Ectodermal cell (in vitro differentiated cells): ENCODE measurements around the gene SMARCA4.

Source experiments
- H3K27ac ChIP-seq: 2 replicates; pipeline ENCODE4 v1.7.0; 2013; ENCODE audit warnings: mild to moderate bottlenecking, low read depth, low read length; ENCODE audit not compliant: insufficient read depth, poor library complexity, severe bottlenecking
- H3K27me3 ChIP-seq: 2 replicates; pipeline ENCODE4 v1.7.0; 2013; ENCODE audit warnings: mild to moderate bottlenecking, low read length; ENCODE audit not compliant: insufficient read depth, control insufficient read depth, poor library complexity, severe bottlenecking
- H3K36me3 ChIP-seq: one replicate; pipeline ENCODE4 v1.7.0; 2013; ENCODE audit warnings: low read length; ENCODE audit not compliant: control insufficient read depth, insufficient read depth
- H3K4me1 ChIP-seq: one replicate; pipeline ENCODE4 v1.7.0; 2013; ENCODE audit warnings: low read length; ENCODE audit not compliant: control insufficient read depth, insufficient read depth
- H3K4me3 ChIP-seq: 2 replicates; pipeline ENCODE4 v1.7.0; 2013; ENCODE audit warnings: low read depth, low read length, control low read depth; ENCODE audit not compliant: insufficient read depth
- H3K9me3 ChIP-seq: 2 replicates; pipeline ENCODE4 v1.7.0; 2013; ENCODE audit warnings: mild to moderate bottlenecking, low read length, moderate library complexity; ENCODE audit not compliant: control insufficient read depth
- WGBS, 2 experiments: methylation state at CpG; one replicate each; pipeline ENCODE4 v1.1.7; 2013; ENCODE audit warnings: missing lambda C conversion rate in 2 of 2; 5-methylcytosine and 5-hydroxymethylcytosine counted together

SMARCA4 gene

GRCh38 chr19:10963865-10964264 lies 3.0 kb downstream of the SMARCA4 start:
- H3K4me1 ChIP-seq = peaks cover 6% of the 10 kb centered on the region
- H3K36me3 ChIP-seq = no peaks in the 10 kb centered on the region
- H3K4me3 ChIP-seq = no peak overlapping the region
- H3K27me3 ChIP-seq = no peaks in the 10 kb centered on the region
- H3K9me3 ChIP-seq = no peaks in the 10 kb centered on the region
- no peak overlapping the region for H3K27ac ChIP-seq
- 91 to 95% methylated on average over 4 of the region's 4 CpGs for WGBS, 2 experiments

- H3K4me1 ChIP-seq = peaks cover 6% of the 10 kb centered on the region
- no peaks in the 10 kb centered on the region for H3K27me3 ChIP-seq
- no peaks in the 10 kb centered on the region for H3K36me3 ChIP-seq
- WGBS, 2 experiments = 94 to 98% methylated on average over 4 of the region's 4 CpGs
- H3K27ac ChIP-seq = no peak overlapping the region
- H3K4me3 ChIP-seq = no peak overlapping the region
- no peaks in the 10 kb centered on the region for H3K9me3 ChIP-seq
Measured at GRCh38 chr19:10964903-10965302, 4.1 kb downstream of the SMARCA4 start.

- peaks cover 6% of the 10 kb centered on the region for H3K4me1 ChIP-seq
- H3K4me3 ChIP-seq = no peak overlapping the region
- no peaks in the 10 kb centered on the region for H3K27me3 ChIP-seq
- WGBS, 2 experiments = 96 to 99% methylated on average over 3 to 6 of the region's 6 CpGs
- no peak overlapping the region for H3K27ac ChIP-seq
- H3K36me3 ChIP-seq = no peaks in the 10 kb centered on the region
- no peaks in the 10 kb centered on the region for H3K9me3 ChIP-seq
Measured at GRCh38 chr19:10965398-10965797, 4.6 kb downstream of the SMARCA4 start.

GRCh38 chr19:10966809-10967208 lies 6.0 kb downstream of the SMARCA4 start:
- H3K4me3 ChIP-seq = no peak overlapping the region
- WGBS, 2 experiments = 90 to 93% methylated on average over 8 of the region's 8 CpGs

GRCh38 chr19:10968527-10969135 lies 7.8 kb downstream of the SMARCA4 start:
- Histone ChIP-seq H3K27ac (no peak overlapping the region), H3K9me3 (no peaks in the 10 kb centered on the region)

More at GRCh38 chr19:10966809-10967208, 6.0 kb downstream of the SMARCA4 start:
- Histone ChIP-seq H3K27ac (no peak overlapping the region), H3K36me3 (no peaks in the 10 kb centered on the region), H3K4me1 (peaks cover 6% of the 10 kb centered on the region), H3K27me3 (no peaks in the 10 kb centered on the region), H3K9me3 (no peaks in the 10 kb centered on the region)

GRCh38 chr19:10971107-10971726 lies 10.4 kb downstream of the SMARCA4 start:
- Histone ChIP-seq H3K36me3 (no peaks in the 10 kb centered on the region), H3K9me3 (no peaks in the 10 kb centered on the region), H3K4me3 (no peak overlapping the region), H3K27ac (no peak overlapping the region), H3K4me1 (no peaks in the 10 kb centered on the region), H3K27me3 (no peaks in the 10 kb centered on the region)
- WGBS, 2 experiments = 93 to 95% methylated on average over 8 of the region's 8 CpGs

More at GRCh38 chr19:10968527-10969135, 7.8 kb downstream of the SMARCA4 start:
- no peak overlapping the region for H3K4me3 ChIP-seq
- H3K4me1 ChIP-seq = no peaks in the 10 kb centered on the region
- no peaks in the 10 kb centered on the region for H3K36me3 ChIP-seq
- H3K27me3 ChIP-seq = no peaks in the 10 kb centered on the region
- 87 to 88% methylated on average over 10 of the region's 10 CpGs for WGBS, 2 experiments

- H3K27ac ChIP-seq = no peak overlapping the region
- WGBS, 2 experiments = 92 to 95% methylated on average over 19 of the region's 19 CpGs
- no peak overlapping the region for H3K4me3 ChIP-seq
- no peaks in the 10 kb centered on the region for H3K9me3 ChIP-seq
- no peaks in the 10 kb centered on the region for H3K4me1 ChIP-seq
- H3K27me3 ChIP-seq = no peaks in the 10 kb centered on the region
- H3K36me3 ChIP-seq = peaks cover under 1% of the 10 kb centered on the region
Measured at GRCh38 chr19:10975374-10976130, 14.7 kb downstream of the SMARCA4 start.

GRCh38 chr19:10976131-10976892 lies 15.5 kb downstream of the SMARCA4 start:
- Histone ChIP-seq H3K27me3 (no peaks in the 10 kb centered on the region), H3K4me3 (no peak overlapping the region), H3K36me3 (peaks cover 3% of the 10 kb centered on the region), H3K4me1 (no peaks in the 10 kb centered on the region), H3K9me3 (no peaks in the 10 kb centered on the region), H3K27ac (no peak overlapping the region)
- 95 to 96% methylated on average over 19 of the region's 19 CpGs for WGBS, 2 experiments

- WGBS, 2 experiments = 95 to 98% methylated on average over 5 of the region's 5 CpGs
- Histone ChIP-seq H3K4me3 (no peak overlapping the region), H3K4me1 (no peaks in the 10 kb centered on the region), H3K9me3 (no peaks in the 10 kb centered on the region), H3K27me3 (no peaks in the 10 kb centered on the region), H3K36me3 (peaks cover 3% of the 10 kb centered on the region), H3K27ac (no peak overlapping the region)
Measured at GRCh38 chr19:10977742-10978092, 16.9 kb downstream of the SMARCA4 start.

- Histone ChIP-seq H3K36me3 (peaks cover 10% of the 10 kb centered on the region), H3K9me3 (no peaks in the 10 kb centered on the region), H3K4me1 (no peaks in the 10 kb centered on the region), H3K4me3 (no peak overlapping the region), H3K27ac (no peak overlapping the region), H3K27me3 (no peaks in the 10 kb centered on the region)
- 92 to 93% methylated on average over 15 of the region's 15 CpGs for WGBS, 2 experiments
Measured at GRCh38 chr19:10979951-10980381, 19.1 kb downstream of the SMARCA4 start.
